Neural cell (in vitro differentiated cells): ENCODE measurements around the gene MMP7. TPM values are rescaled to one million over a fixed set of nuclear protein-coding genes. Genes with fewer than 3 reads are reported as not detected.
A peak's percentile ranks its signal among the peaks of the same experiment; 100 is the strongest.

Source experiments
- H2AFZ ChIP-seq: fragments of 200-600, 300-800 bp; sonication (generic), shearing (Covaris generic); 2 replicates; pipeline ENCODE4 v1.6.0; 2014; ENCODE audit warnings: low read depth, mild to moderate bottlenecking, antibody characterized with exemption, low read length, moderate library complexity
- H3F3A ChIP-seq: fragments of 200-600 bp; shearing (Covaris generic); 2 replicates; pipeline ENCODE4 v1.6.1; 2016; ENCODE audit warnings: mild to moderate bottlenecking, moderate library complexity, mixed read lengths, antibody characterized with exemption, low read length; ENCODE audit not compliant: insufficient read depth, poor library complexity, severe bottlenecking
- H3K27ac ChIP-seq: fragments of 200-600, 300-800 bp; sonication (generic), shearing (Covaris generic); 2 replicates; pipeline ENCODE4 v1.5.1; 2014; ENCODE audit warnings: mild to moderate bottlenecking, low read length, moderate library complexity
- H3K27me3 ChIP-seq: fragments of 300-800, 200-600 bp; sonication (generic), shearing (Covaris generic); 2 replicates; pipeline ENCODE4 v1.6.0; 2014; ENCODE audit warnings: mild to moderate bottlenecking, low read depth, low read length, moderate library complexity; ENCODE audit not compliant: insufficient read depth
- H3K36me3 ChIP-seq: fragments of 300-800, 200-600 bp; sonication (generic), shearing (Covaris generic); 2 replicates; pipeline ENCODE4 v1.5.1; 2014; ENCODE audit warnings: mild to moderate bottlenecking, antibody characterized with exemption, low read length, moderate library complexity; ENCODE audit not compliant: insufficient read depth
- H3K4me2 ChIP-seq: fragments of 300-800, 200-600 bp; sonication (generic), shearing (Covaris generic); 2 replicates; pipeline ENCODE4 v1.6.0; 2014; ENCODE audit warnings: mild to moderate bottlenecking, low read length
- H3K4me3 ChIP-seq: fragments of 300-800, 200-600 bp; sonication (generic), shearing (Covaris generic); 2 replicates; pipeline ENCODE4 v1.5.1; 2014; ENCODE audit warnings: mild to moderate bottlenecking, low read length, moderate library complexity
- H3K79me2 ChIP-seq: fragments of 200-600 bp; shearing (Covaris generic); replicated peaks from 2 replicates; pipeline ENCODE4 v1.6.0; 2014; ENCODE audit warnings: mild to moderate bottlenecking, low read length, moderate library complexity; ENCODE audit not compliant: insufficient read depth
- H3K9ac ChIP-seq: fragments of 300-800, 200-600 bp; sonication (generic), shearing (Covaris generic); 2 replicates; pipeline ENCODE4 v1.6.1; 2016; ENCODE audit warnings: mild to moderate bottlenecking, low read length, mixed read lengths
- H3K9me2 ChIP-seq: fragments of 200-600 bp; shearing (Covaris generic); 2 replicates; pipeline ENCODE4 v1.6.1; 2016; ENCODE audit warnings: mild to moderate bottlenecking, low read length, mixed read lengths; ENCODE audit not compliant: insufficient read depth
- H3K9me3 ChIP-seq: fragments of 200-600, 300-800 bp; sonication (generic), shearing (Covaris generic); 2 replicates; pipeline ENCODE4 v1.6.1; 2016; ENCODE audit warnings: mild to moderate bottlenecking, mixed run types, low read length, moderate library complexity, mixed read lengths
- H4K20me1 ChIP-seq: fragments of 200-600 bp; shearing (Covaris generic); 2 replicates; pipeline ENCODE4 v1.6.1; 2016; ENCODE audit warnings: mild to moderate bottlenecking, mixed run types; ENCODE audit not compliant: insufficient read depth
- EP300 ChIP-seq: fragments of 450-650 bp; conservative IDR thresholded peaks from 2 replicates; pipeline ENCODE4 v1.6.1; 2014; ENCODE audit warnings: antibody characterized with exemption, mild to moderate bottlenecking, moderate library complexity; ENCODE audit not compliant: poor library complexity, severe bottlenecking
- EZH2 ChIP-seq: fragments of 200-600, 300-800 bp; shearing (Covaris generic), sonication (generic); IDR thresholded peaks from 2 replicates; pipeline ENCODE4 v1.6.1; 2014; ENCODE audit warnings: antibody characterized with exemption, low read length, borderline replicate concordance, mild to moderate bottlenecking; ENCODE audit not compliant: insufficient read depth, poor library complexity, severe bottlenecking
- MXI1 ChIP-seq: fragments of 450-650 bp; conservative IDR thresholded peaks from 2 replicates; pipeline ENCODE4 v1.6.1; 2014; ENCODE audit warnings: antibody characterized with exemption, mild to moderate bottlenecking; ENCODE audit not compliant: poor library complexity, severe bottlenecking
- POLR2AphosphoS5 ChIP-seq: IDR thresholded peaks from 2 replicates; pipeline ENCODE4 v1.6.1; 2012
- RAD21 ChIP-seq: fragments of 450-650 bp; conservative IDR thresholded peaks from 2 replicates; pipeline ENCODE4 v1.6.1; 2014; ENCODE audit warnings: antibody characterized with exemption, mild to moderate bottlenecking, moderate library complexity
- SMC3 ChIP-seq: fragments of 450-650 bp; conservative IDR thresholded peaks from 2 replicates; pipeline ENCODE4 v1.6.1; 2014; ENCODE audit warnings: antibody characterized with exemption, mild to moderate bottlenecking, moderate library complexity; ENCODE audit not compliant: poor library complexity
- TAF1 ChIP-seq: IDR thresholded peaks from 2 replicates; pipeline ENCODE4 v1.6.1; 2012; ENCODE audit warnings: low read depth
- polyA plus RNA-seq: library from polyadenylated mRNA; depleted of rRNA; stranded (reverse); fragments of >200 nt; gene quantifications from 2 replicates; pipeline ENCODE4 v1.2.3, GENCODE V29; 2014
- TF ChIP-seq, protein P1 (sequence below): IDR thresholded peaks from 2 replicates; pipeline ENCODE4 v1.6.1; 2012; ENCODE audit warnings: borderline replicate concordance
- TF ChIP-seq, protein P2 (sequence below): fragments of 450-650 bp; IDR thresholded peaks from 2 replicates; pipeline ENCODE4 v1.5.1; 2014; ENCODE audit warnings: antibody characterized with exemption, mild to moderate bottlenecking, moderate library complexity; ENCODE audit not compliant: poor library complexity, severe bottlenecking

The MMP7 gene
- polyA plus RNA-seq, 1 donor from 2014 or later, result not detected

DNA sequence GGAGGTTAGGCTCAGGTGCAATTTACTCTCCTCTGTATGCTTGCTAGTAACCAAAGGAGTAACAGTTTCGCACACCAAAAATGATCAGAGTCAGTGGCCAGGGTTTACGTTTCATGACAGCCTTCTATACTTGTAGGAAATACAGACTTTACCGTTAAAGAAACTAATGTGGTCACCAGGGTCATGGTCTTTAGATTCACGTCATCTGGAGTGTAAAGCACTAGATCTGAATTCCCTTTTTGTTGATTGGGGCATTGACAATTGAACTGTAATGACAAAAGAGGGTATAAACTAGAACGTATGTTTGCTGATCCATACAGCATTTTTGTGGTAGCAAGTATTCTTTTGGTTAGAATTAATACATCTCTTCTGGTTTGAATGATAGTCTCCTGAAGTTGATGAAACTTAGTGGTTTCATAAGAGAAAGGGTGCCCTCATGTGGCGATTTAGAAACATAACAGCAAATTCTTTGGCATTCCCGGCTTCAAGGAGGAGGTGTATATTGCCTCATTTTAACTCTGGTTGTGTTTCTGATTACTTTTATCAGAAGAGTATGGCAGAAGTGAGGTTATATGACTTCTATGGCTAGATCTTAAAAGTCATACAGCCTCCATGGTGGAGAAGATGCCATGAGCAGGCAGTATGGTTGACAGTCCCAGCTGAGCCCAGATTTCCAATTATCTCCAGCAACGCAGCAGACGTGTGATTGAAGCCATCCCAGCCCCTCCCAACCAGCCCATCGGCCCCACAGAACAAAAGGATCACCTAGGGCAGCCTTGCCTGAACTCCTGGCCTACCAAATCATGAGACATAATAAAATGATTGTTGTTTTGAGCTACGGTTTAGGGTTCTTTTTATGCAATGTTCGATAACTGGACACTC lies 35.1 kb downstream of the MMP7 start:
- no peaks in the 10 kb centered on the region for H3K36me3 ChIP-seq
- no peak overlapping the region for H2AFZ ChIP-seq
- TF ChIP-seq EP300 (no peak), POLR2AphosphoS5 (no peak), MXI1 (no peak), RAD21 (peak; percentile 87), TAF1 (no peak), SMC3 (peak; percentile 87)
- TF ChIP-seq, protein P1, sequence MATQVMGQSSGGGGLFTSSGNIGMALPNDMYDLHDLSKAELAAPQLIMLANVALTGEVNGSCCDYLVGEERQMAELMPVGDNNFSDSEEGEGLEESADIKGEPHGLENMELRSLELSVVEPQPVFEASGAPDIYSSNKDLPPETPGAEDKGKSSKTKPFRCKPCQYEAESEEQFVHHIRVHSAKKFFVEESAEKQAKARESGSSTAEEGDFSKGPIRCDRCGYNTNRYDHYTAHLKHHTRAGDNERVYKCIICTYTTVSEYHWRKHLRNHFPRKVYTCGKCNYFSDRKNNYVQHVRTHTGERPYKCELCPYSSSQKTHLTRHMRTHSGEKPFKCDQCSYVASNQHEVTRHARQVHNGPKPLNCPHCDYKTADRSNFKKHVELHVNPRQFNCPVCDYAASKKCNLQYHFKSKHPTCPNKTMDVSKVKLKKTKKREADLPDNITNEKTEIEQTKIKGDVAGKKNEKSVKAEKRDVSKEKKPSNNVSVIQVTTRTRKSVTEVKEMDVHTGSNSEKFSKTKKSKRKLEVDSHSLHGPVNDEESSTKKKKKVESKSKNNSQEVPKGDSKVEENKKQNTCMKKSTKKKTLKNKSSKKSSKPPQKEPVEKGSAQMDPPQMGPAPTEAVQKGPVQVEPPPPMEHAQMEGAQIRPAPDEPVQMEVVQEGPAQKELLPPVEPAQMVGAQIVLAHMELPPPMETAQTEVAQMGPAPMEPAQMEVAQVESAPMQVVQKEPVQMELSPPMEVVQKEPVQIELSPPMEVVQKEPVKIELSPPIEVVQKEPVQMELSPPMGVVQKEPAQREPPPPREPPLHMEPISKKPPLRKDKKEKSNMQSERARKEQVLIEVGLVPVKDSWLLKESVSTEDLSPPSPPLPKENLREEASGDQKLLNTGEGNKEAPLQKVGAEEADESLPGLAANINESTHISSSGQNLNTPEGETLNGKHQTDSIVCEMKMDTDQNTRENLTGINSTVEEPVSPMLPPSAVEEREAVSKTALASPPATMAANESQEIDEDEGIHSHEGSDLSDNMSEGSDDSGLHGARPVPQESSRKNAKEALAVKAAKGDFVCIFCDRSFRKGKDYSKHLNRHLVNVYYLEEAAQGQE, result no peak
- TF ChIP-seq, protein P2, sequence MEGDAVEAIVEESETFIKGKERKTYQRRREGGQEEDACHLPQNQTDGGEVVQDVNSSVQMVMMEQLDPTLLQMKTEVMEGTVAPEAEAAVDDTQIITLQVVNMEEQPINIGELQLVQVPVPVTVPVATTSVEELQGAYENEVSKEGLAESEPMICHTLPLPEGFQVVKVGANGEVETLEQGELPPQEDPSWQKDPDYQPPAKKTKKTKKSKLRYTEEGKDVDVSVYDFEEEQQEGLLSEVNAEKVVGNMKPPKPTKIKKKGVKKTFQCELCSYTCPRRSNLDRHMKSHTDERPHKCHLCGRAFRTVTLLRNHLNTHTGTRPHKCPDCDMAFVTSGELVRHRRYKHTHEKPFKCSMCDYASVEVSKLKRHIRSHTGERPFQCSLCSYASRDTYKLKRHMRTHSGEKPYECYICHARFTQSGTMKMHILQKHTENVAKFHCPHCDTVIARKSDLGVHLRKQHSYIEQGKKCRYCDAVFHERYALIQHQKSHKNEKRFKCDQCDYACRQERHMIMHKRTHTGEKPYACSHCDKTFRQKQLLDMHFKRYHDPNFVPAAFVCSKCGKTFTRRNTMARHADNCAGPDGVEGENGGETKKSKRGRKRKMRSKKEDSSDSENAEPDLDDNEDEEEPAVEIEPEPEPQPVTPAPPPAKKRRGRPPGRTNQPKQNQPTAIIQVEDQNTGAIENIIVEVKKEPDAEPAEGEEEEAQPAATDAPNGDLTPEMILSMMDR, result peak; percentile 88
- no peaks in the 10 kb centered on the region for H4K20me1 ChIP-seq
- H3K9me2 ChIP-seq, result no peaks in the 10 kb centered on the region
- H3K27me3 ChIP-seq, result no peaks in the 10 kb centered on the region
- no peak overlapping the region for H3K4me2 ChIP-seq
- H3F3A ChIP-seq, result no peaks in the 10 kb centered on the region
- H3K9ac ChIP-seq, result no peak overlapping the region
- no peak overlapping the region for H3K4me3 ChIP-seq
- H3K9me3 ChIP-seq, result no peaks in the 10 kb centered on the region
- no peak overlapping the region for H3K27ac ChIP-seq
- H3K79me2 ChIP-seq, result no peaks in the 10 kb centered on the region

DNA sequence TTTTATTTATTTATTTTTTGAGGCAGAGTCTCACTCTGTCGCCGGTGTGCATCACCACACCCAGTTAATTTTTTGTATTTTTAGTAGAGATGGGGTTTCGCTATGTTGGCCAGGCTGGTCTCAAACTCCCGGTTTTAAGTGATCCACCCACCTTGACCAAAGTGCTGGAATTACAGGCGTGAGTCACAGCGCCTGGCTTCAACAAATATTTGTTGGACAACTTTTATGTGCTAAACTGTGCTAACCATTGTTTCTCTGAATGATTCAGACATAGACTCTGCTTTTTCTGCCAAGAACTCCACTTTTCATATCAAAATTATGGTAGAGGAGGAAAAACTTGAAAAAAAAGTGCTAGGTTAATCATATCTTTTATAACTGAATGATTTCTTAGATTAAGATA lies 36.3 kb downstream of the MMP7 start:
- no peaks in the 10 kb centered on the region for H3K9me3 ChIP-seq
- no peaks in the 10 kb centered on the region for H3K79me2 ChIP-seq
- no peaks in the 10 kb centered on the region for H3K9me2 ChIP-seq
- no peaks in the 10 kb centered on the region for H3K36me3 ChIP-seq
- H3F3A ChIP-seq, result no peaks in the 10 kb centered on the region
- H4K20me1 ChIP-seq, result no peaks in the 10 kb centered on the region
- H2AFZ ChIP-seq, result no peak overlapping the region
- H3K4me3 ChIP-seq, result no peak overlapping the region
- no peak overlapping the region for H3K27ac ChIP-seq
- H3K4me2 ChIP-seq, result no peak overlapping the region
- no peak overlapping the region for H3K9ac ChIP-seq
- H3K27me3 ChIP-seq, result no peaks in the 10 kb centered on the region
- TF ChIP-seq, protein P1, result no peak
- TF ChIP-seq POLR2AphosphoS5 (no peak), SMC3 (no peak), TAF1 (no peak), MXI1 (no peak), EP300 (no peak), EZH2 (no peak), RAD21 (no peak)
- TF ChIP-seq, protein P2, result no peak
